Prostate gland (tissue), 2 donors: ENCODE measurements around the gene OR2M2. TPM values are rescaled to one million over a fixed set of nuclear protein-coding genes. Genes with fewer than 3 reads are reported as not detected.

Experiments used
- DNase-seq: peaks from one replicate; pipeline ENCODE4 v3.0.0-alpha.2; 2019; ENCODE audit warnings: low spot score
- H3K27ac ChIP-seq, 2 donors: fragments of 200-600 bp; sonication (generic); 2 replicates each; pipeline ENCODE4 v1.5.1; 2017 to 2019
- H3K27me3 ChIP-seq: fragments of 200-600 bp; sonication (generic); replicated peaks from 2 replicates; pipeline ENCODE4 v1.5.1; 2019; ENCODE audit not compliant: insufficient read depth
- H3K36me3 ChIP-seq, 2 donors: fragments of 200-600 bp; sonication (generic); 1 replicate in 1 of 2; 2 replicates in 1 of 2; pipeline versions ENCODE4 v1.5.1 to v1.8.1; 2017 to 2019
- H3K4me1 ChIP-seq: fragments of 200-600 bp; sonication (generic); replicated peaks from 2 replicates; pipeline ENCODE4 v1.5.1; 2019
- H3K4me3 ChIP-seq, 2 donors: fragments of 200-600 bp; sonication (generic); 2 replicates each; pipeline ENCODE4 v1.5.1; 2017 to 2019
- H3K9me3 ChIP-seq: fragments of 200-600 bp; sonication (generic); 2 replicates; pipeline ENCODE4 v1.5.1; 2017
- POLR2A ChIP-seq: fragments of 450-650 bp; IDR thresholded peaks from one replicate; pipeline ENCODE4 v1.6.1; 2016; ENCODE audit warnings: antibody characterized with exemption, mild to moderate bottlenecking
- POLR2AphosphoS5 ChIP-seq: sonication (generic); formaldehyde crosslinking; IDR thresholded peaks from one replicate; pipeline ENCODE4 v1.6.1; 2017; ENCODE audit warnings: antibody characterized with exemption
- WGBS: methylation state at CpG from one replicate; pipeline ENCODE4 v1.1.5; 2018; 5-methylcytosine and 5-hydroxymethylcytosine counted together
- intact Hi-C: fragments of 100-400 bp; cut with DNase I; formaldehyde crosslinking; loops from one replicate; pipeline ENCODE4 v1.14.2; 2022
- total RNA-seq, 2 donors: library from RNA; depleted of rRNA; stranded (reverse); fragments of >200 nt; gene quantifications; one replicate each; pipeline ENCODE4 v1.1.0, GENCODE V29; 2016
- TF ChIP-seq, protein P1 (sequence below), 4 experiments: fragments of 200-600 bp in 2 of 4; fragments of 450-650 bp in 2 of 4; sonication (generic) in 2 of 4; IDR thresholded peaks; 1 replicate in 3 of 4; 2 replicates in 1 of 4; pipeline ENCODE4 v1.5.1; 2016 to 2019; ENCODE audit warnings: antibody characterized with exemption in 4 of 4, mild to moderate bottlenecking in 2 of 4, moderate library complexity in 2 of 4

Gene OR2M2
- total RNA-seq, 2 donors from 2014 or later, result not detected

DNA sequence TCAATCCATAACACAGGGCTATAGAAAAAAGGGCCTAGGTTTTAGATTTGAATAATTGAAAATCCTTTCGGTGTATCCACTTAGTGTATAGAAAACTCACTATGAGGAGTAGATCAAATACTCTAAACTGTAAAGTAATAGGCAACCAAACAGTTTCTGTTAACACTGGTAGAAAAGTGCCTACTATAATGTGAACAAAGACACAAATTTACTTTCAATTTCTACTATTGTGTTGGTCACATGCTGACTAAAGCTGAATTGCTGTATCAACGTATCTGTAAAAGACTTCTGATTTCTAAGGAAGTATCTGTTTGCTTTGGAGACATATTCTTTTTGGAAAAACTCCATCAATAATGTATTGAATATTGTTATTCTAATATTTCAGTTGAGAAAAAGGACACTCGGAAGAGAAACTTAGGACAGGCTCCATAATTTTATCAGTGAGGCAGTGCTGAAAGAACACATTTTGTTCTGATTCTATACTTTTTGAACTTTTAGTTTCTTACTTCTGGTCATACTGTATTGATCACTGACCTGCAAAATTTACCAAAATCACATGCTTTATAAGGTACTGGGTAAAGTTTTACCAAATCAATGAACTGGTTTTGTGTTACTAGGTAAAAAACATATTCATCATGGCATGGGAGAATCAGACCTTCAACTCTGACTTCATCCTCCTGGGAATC, 30.0 kb upstream of the OR2M2 start, which contains the start of gene OR2M5:
OR2M5 (plus strand) TSS at position 636 of the 686 bp plus-strand sequence; CDS start at position 636, 0 bp downstream.
- no peaks in the 10 kb centered on the region for H3K4me1 ChIP-seq
- H3K27ac ChIP-seq, result no peak within 1 kb of the TSS
- H3K36me3 ChIP-seq, result no peaks in the 10 kb centered on the region
- TF ChIP-seq, protein P1, sequence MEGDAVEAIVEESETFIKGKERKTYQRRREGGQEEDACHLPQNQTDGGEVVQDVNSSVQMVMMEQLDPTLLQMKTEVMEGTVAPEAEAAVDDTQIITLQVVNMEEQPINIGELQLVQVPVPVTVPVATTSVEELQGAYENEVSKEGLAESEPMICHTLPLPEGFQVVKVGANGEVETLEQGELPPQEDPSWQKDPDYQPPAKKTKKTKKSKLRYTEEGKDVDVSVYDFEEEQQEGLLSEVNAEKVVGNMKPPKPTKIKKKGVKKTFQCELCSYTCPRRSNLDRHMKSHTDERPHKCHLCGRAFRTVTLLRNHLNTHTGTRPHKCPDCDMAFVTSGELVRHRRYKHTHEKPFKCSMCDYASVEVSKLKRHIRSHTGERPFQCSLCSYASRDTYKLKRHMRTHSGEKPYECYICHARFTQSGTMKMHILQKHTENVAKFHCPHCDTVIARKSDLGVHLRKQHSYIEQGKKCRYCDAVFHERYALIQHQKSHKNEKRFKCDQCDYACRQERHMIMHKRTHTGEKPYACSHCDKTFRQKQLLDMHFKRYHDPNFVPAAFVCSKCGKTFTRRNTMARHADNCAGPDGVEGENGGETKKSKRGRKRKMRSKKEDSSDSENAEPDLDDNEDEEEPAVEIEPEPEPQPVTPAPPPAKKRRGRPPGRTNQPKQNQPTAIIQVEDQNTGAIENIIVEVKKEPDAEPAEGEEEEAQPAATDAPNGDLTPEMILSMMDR (IDR thresholded peaks at IDR 0.05), result no peak
- TF ChIP-seq POLR2AphosphoS5, result no peak
- no peak for TF ChIP-seq POLR2A
- H3K4me3 ChIP-seq, result no peak within 1 kb of the TSS
- DNase-seq, result no peak
- 93% methylated on average over 3 of the region's 3 CpGs for WGBS
- H3K27me3 ChIP-seq, result no peaks in the 10 kb centered on the region
- H3K9me3 ChIP-seq, result no peaks in the 10 kb centered on the region
- intact Hi-C loops, result no loop called here

DNA sequence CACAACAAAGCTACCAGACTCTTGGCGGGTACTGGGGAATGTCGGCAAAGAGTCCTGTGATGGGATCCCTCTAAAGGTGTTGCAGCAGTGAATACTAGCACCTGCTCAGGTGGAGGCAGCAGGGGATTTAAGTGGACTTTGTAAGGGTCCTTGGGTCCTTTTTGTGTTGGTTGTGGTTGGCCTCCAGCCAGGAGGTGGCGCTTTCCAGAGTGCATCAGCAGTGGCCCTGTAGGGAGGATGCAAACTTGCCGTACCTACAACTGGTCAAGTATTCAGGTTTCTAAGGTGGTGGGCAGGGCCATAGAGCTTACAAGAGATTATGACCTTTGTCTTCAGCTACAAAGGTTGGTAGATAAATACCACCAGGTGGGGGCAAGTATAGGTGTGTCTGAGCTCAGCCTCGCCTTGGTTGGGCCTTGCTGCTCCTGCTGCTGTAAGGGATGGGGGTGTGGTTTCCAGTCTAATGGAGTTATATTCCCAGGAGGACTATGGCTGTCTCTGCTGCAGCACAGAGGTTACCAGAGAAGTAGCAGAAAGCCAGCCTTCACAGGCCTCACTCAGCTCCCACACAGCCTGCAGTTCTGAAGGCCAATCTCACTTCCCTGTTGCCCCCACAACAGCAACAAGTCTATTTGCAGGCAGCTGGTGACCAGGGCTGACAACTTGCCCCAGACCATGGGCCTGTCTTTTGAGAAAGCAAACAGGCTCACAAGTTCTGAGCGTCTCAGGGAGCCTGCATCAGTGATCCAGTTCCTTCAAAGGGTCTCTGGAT, 22.4 kb upstream of the OR2M2 start:
- H3K4me3 ChIP-seq, result no peak overlapping the region
- TF ChIP-seq, protein P1 (IDR thresholded peaks at IDR 0.05), result no peak
- TF ChIP-seq POLR2A, result no peak
- no peak for TF ChIP-seq POLR2AphosphoS5
- intact Hi-C loops, result no loop called here
- H3K4me1 ChIP-seq, result no peaks in the 10 kb centered on the region
- no peaks in the 10 kb centered on the region for H3K36me3 ChIP-seq
- no peak for DNase-seq
- no peak overlapping the region for H3K27ac ChIP-seq
- no peaks in the 10 kb centered on the region for H3K9me3 ChIP-seq
- 87% methylated on average over 6 of the region's 6 CpGs for WGBS
- no peaks in the 10 kb centered on the region for H3K27me3 ChIP-seq

DNA sequence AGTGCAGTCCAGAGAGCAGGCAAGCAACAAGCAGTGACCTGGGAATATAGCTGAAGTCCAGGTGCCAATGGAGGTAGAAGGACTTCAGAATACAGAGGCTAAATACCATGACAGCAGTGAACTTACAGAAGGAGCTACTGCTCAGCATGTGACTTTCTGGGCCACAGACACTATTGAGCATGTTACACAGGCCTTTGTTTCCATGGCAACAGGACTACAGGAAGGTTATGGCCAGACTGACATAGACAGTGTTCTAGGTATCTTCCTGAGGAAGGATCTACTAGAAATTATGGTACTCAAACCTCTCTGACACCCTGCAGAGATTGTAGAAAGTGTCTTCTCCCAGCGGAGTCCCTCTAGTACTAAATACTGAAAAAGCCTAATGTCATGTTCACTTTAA, 18.7 kb upstream of the OR2M2 start:
- WGBS, result 78% methylated on average over 1 of the region's 1 CpG
- Histone ChIP-seq H3K4me1 (no peaks in the 10 kb centered on the region), H3K9me3 (no peaks in the 10 kb centered on the region), H3K4me3 (no peak overlapping the region), H3K27ac (no peak overlapping the region), H3K36me3 (no peaks in the 10 kb centered on the region), H3K27me3 (no peaks in the 10 kb centered on the region)
- no peak for TF ChIP-seq POLR2AphosphoS5
- TF ChIP-seq, protein P1 (IDR thresholded peaks at IDR 0.05), result no peak
- no peak for TF ChIP-seq POLR2A
- intact Hi-C loops, result no loop called here
- no peak for DNase-seq

DNA sequence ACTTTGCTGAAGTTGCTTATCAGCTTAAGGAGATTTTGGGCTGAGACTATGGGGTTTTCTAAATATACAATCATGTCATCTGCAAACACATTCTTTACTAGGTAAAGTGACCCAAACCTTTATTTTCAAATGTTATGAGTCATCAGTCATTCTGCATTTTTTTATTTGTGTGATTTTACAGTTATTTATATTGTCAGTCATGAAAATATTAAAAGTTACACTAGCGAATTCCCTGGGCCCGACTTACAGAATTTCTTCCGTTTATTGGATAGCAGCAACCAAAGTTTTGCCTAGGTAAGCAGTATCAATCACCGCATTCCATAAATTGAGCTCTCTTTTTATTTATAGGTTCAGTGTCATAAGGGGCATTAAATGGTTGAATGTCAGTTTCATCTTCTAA, 15.9 kb upstream of the OR2M2 start:
- no peak for DNase-seq
- 90% methylated on average over 4 of the region's 4 CpGs for WGBS
- Histone ChIP-seq H3K4me1 (no peaks in the 10 kb centered on the region), H3K27me3 (no peaks in the 10 kb centered on the region), H3K9me3 (no peaks in the 10 kb centered on the region), H3K27ac (no peak overlapping the region), H3K4me3 (no peak overlapping the region), H3K36me3 (no peaks in the 10 kb centered on the region)
- intact Hi-C loops, result no loop called here
- TF ChIP-seq, protein P1 (IDR thresholded peaks at IDR 0.05), result no peak
- TF ChIP-seq POLR2A, result no peak

DNA sequence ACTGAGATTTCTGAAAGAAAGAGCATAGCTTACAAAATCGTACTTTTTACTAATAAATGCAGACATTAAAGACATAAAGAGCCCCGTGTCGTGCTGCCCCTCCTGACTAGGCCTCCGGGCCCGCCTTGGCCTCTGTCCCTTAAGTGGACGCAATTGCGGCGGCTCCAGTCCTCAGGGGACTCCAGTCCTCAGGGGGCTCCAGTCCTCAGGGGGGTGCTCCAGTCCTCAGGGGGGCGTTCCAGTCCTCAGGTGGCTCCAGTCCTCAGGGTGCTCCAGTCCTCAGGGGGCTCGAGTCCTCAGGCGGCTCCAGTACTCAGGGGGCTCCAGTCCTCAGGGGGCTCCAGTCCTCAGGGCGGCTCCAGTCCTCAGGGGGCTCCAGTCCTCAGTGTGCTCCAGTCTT, 10.6 kb upstream of the OR2M2 start:
- Histone ChIP-seq H3K4me1 (no peaks in the 10 kb centered on the region), H3K27ac (no peak overlapping the region), H3K36me3 (no peaks in the 10 kb centered on the region), H3K27me3 (no peaks in the 10 kb centered on the region), H3K4me3 (no peak overlapping the region), H3K9me3 (no peaks in the 10 kb centered on the region)
- DNase-seq, result no peak
- 85% methylated on average over 12 of the region's 12 CpGs for WGBS
- TF ChIP-seq POLR2AphosphoS5, result no peak
- TF ChIP-seq, protein P1 (IDR thresholded peaks at IDR 0.05), result no peak
- intact Hi-C loops, result no loop called here
